Nephron (organoid): ENCODE measurements around the gene CNTNAP5.

Experiments
- H3K27ac Mint-ChIP-seq, 3 experiments: 2 replicates each; pipeline ENCODE4 v1.8.0; 2020; ENCODE audit warnings: mixed read lengths in 3 of 3, mild to moderate bottlenecking in 2 of 3, moderate library complexity in 1 of 3
- H3K27me3 Mint-ChIP-seq: 2 replicates; pipeline ENCODE4 v1.8.0; 2021; ENCODE audit warnings: low read depth, mild to moderate bottlenecking, moderate library complexity, mixed read lengths
- H3K36me3 Mint-ChIP-seq: 2 replicates; pipeline ENCODE4 v1.8.0; 2020; ENCODE audit warnings: low read depth, mixed read lengths
- H3K4me1 Mint-ChIP-seq: 2 replicates; pipeline ENCODE4 v1.8.0; 2020; ENCODE audit warnings: mixed read lengths
- H3K4me3 Mint-ChIP-seq, 3 experiments: 2 replicates each; pipeline ENCODE4 v1.8.0; 2020; ENCODE audit warnings: mild to moderate bottlenecking in 3 of 3, mixed read lengths in 3 of 3, moderate library complexity in 2 of 3
- H3K9me3 Mint-ChIP-seq: 2 replicates; pipeline ENCODE4 v1.8.0; 2020; ENCODE audit warnings: mixed read lengths
- TF ChIP-seq, protein P1 (sequence below), 3 experiments: fragments of 200-600 bp; sonication (generic); IDR thresholded peaks; one replicate each; pipeline ENCODE4 v1.5.0; 2021; ENCODE audit warnings: antibody characterized with exemption in 3 of 3; ENCODE audit not compliant: unreplicated experiment in 3 of 3

Gene CNTNAP5

DNA sequence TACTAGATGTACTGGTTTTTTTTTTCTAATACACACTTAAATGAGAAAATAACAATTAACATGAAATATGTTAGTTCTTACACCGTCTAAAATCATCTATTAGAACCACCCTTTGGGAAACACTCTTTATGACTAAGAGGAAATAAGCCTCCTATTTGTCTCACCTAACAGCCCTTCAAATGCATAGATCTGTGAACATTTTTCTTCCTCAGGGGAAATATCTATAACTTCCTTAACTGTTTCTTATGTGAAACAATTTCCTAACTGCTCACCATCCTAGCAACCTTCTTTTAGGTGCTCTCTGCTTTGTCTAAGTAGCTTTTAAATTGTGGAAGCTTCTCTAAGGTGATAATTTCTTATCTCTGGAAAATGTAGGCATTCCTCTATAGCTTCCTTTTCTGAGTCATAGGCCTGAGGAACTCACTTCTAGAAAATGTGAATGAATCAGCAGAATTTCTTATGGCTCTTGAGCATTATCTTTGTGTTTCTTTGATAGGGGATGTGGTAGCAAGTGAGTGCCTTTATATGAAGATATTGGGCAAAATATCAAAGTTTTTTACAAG lies 56.1 kb downstream of the CNTNAP5 start:
- Mint-ChIP-seq H3K27me3 (no peaks in the 10 kb centered on the region), H3K4me1 (no peaks in the 10 kb centered on the region), H3K9me3 (peaks cover 5% of the 10 kb centered on the region), H3K27ac (no peak overlapping the region), H3K4me3 (no peak overlapping the region), H3K36me3 (no peaks in the 10 kb centered on the region)
- TF ChIP-seq, protein P1, sequence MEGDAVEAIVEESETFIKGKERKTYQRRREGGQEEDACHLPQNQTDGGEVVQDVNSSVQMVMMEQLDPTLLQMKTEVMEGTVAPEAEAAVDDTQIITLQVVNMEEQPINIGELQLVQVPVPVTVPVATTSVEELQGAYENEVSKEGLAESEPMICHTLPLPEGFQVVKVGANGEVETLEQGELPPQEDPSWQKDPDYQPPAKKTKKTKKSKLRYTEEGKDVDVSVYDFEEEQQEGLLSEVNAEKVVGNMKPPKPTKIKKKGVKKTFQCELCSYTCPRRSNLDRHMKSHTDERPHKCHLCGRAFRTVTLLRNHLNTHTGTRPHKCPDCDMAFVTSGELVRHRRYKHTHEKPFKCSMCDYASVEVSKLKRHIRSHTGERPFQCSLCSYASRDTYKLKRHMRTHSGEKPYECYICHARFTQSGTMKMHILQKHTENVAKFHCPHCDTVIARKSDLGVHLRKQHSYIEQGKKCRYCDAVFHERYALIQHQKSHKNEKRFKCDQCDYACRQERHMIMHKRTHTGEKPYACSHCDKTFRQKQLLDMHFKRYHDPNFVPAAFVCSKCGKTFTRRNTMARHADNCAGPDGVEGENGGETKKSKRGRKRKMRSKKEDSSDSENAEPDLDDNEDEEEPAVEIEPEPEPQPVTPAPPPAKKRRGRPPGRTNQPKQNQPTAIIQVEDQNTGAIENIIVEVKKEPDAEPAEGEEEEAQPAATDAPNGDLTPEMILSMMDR (IDR thresholded peaks at IDR 0.05; ENCODE audit: unreplicated experiment in 3 of 3): no peak

DNA sequence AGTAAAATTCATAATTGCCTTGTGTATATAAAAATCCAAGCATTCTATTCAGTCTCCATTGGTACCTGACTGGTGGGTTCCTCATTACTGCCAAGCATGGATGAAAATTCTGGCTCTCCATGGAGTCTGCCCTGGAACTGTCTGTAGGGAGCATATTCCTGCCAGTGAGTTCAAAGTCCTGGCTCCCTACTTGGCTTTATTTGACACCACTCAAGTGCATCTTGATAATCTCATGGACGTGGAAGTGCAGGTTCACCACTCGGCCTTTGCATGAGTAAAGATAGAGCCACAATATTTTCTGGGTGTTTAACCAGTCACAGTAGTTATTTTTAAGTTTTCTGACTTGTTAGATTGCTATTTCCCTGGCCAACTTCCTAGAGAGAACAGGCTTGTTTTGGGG lies 63.5 kb downstream of the CNTNAP5 start:
- Mint-ChIP-seq H3K9me3 (peaks cover 15% of the 10 kb centered on the region), H3K27me3 (no peaks in the 10 kb centered on the region), H3K27ac (no peak overlapping the region), H3K4me1 (no peaks in the 10 kb centered on the region), H3K36me3 (no peaks in the 10 kb centered on the region), H3K4me3 (no peak overlapping the region)
- TF ChIP-seq, protein P1 (IDR thresholded peaks at IDR 0.05; ENCODE audit: unreplicated experiment in 3 of 3): no peak

DNA sequence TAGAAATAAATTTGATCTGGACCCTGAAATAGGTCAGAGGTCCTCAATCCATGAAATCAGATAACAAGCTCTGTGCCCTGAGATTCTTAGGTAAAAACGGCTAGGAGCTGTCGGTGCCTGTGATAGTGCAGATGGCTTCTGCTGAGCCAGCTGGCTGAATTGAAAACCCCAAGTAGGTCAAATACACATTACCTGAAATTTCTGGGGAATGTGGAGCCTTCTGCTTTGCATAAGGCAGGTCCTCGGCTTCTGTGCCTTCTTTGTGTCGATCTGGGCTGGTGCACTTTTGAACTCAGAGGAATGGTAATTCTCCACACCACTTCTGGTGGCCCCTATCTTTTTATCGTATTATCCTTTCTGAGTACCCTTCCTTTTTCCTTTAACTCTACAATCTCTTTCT lies 66.6 kb downstream of the CNTNAP5 start:
- no peak overlapping the region for H3K27ac Mint-ChIP-seq
- no peaks in the 10 kb centered on the region for H3K27me3 Mint-ChIP-seq
- TF ChIP-seq, protein P1 (IDR thresholded peaks at IDR 0.05; ENCODE audit: unreplicated experiment in 3 of 3): no peak
- H3K9me3 Mint-ChIP-seq: peaks cover 7% of the 10 kb centered on the region
- H3K4me3 Mint-ChIP-seq: no peak overlapping the region
- no peaks in the 10 kb centered on the region for H3K4me1 Mint-ChIP-seq
- H3K36me3 Mint-ChIP-seq: no peaks in the 10 kb centered on the region

DNA sequence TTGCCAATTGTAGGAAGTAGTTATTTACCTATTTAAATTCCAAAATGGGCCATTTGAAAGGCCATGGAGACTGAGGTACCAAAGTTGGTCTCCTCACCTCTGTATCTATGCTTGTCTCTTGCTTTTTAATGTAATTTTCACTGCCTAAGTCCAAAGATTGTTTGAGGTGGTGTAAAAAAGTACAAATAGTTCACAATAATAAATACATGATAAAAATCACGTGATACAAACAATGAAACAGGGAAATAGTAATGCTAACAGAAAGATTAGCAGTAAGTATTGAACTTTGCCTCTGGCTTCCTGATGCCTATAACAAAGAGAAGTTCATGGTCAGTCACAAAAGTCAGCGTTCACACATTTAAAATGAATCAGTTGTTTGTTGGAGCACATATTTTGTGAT lies 67.6 kb downstream of the CNTNAP5 start:
- H3K36me3 Mint-ChIP-seq: no peaks in the 10 kb centered on the region
- H3K27ac Mint-ChIP-seq: no peak overlapping the region
- TF ChIP-seq, protein P1 (IDR thresholded peaks at IDR 0.05; ENCODE audit: unreplicated experiment in 3 of 3): no peak
- H3K9me3 Mint-ChIP-seq: peaks cover 6% of the 10 kb centered on the region
- no peak overlapping the region for H3K4me3 Mint-ChIP-seq
- H3K4me1 Mint-ChIP-seq: no peaks in the 10 kb centered on the region
- H3K27me3 Mint-ChIP-seq: no peaks in the 10 kb centered on the region

DNA sequence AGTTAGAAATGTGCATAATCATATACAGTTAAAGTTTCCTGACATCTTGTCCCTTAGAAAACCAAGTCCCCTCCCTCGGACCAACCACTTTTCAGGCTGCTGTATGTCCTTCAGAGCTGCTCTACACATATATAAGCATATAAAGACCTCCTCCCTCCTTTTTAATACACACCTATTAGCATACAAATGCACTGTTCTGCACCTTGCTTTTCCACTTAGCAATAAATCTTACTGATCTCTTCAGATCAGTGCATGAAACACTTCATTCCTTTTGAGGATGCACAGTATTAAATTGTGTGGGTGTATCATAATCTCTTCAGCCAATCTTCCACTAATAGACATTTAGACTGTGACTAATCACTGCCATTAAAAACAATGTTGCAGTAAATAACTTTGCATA lies 79.8 kb downstream of the CNTNAP5 start:
- no peak overlapping the region for H3K27ac Mint-ChIP-seq
- TF ChIP-seq, protein P1 (IDR thresholded peaks at IDR 0.05; ENCODE audit: unreplicated experiment in 3 of 3): no peak
- H3K9me3 Mint-ChIP-seq: no peaks in the 10 kb centered on the region
- no peak overlapping the region for H3K4me3 Mint-ChIP-seq
- H3K4me1 Mint-ChIP-seq: no peaks in the 10 kb centered on the region
- H3K36me3 Mint-ChIP-seq: no peaks in the 10 kb centered on the region
- no peaks in the 10 kb centered on the region for H3K27me3 Mint-ChIP-seq

DNA sequence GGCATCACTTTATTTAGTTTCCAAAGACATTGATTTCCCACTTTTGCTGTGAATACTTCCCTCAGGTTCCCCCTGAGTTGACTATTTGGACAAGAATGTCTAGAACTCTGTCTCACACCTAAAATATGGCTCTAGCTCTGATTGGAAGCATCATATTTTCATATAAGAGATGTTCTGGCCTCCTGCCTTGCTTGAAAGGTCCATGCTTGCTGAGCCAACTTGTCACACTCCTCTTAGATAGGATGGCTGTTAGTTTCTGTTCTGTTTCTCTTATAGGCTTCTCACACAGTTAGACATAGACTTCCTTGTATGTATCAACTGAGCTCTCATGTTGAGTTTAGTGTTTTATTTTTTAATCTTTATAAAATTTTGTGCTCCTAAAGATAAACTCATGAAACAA lies 87.1 kb downstream of the CNTNAP5 start:
- Mint-ChIP-seq H3K36me3 (no peaks in the 10 kb centered on the region), H3K27ac (no peak overlapping the region), H3K4me3 (no peak overlapping the region), H3K27me3 (peaks cover 3% of the 10 kb centered on the region), H3K9me3 (no peaks in the 10 kb centered on the region), H3K4me1 (no peaks in the 10 kb centered on the region)
- TF ChIP-seq, protein P1 (IDR thresholded peaks at IDR 0.05; ENCODE audit: unreplicated experiment in 3 of 3): no peak
